NCI-H226 (cell line): ENCODE results near the gene SAMD4B.
"Not testable (repeated sequence)": the region's sequence is repeated elsewhere in the genome, so short reads cannot be mapped to it uniquely, and the experiment has no call there.

Source experiments
- DNase-seq: peaks from one replicate; pipeline ENCODE4 v3.0.0-alpha.2; 2015

The SAMD4B gene

DNA sequence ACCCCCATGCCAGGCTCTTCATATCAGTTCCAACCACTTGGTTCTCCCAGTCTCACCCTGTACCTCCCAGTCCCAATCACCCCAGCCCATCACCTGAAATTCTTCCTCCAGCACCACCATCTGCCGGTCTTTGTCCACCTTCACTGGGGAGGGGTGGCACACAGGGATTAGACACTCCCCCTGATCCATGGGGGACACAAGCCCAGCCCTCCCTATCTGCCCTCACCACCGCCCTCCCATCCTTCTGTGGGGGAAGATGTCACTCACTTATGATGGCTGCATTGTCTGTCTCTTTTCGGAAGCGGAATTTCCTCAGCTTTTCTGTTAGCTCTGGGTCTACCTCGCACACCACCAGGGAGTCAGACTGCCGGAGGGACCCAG is 7.1 kb upstream of the SAMD4B start:
- DNase-seq = no peak

DNA sequence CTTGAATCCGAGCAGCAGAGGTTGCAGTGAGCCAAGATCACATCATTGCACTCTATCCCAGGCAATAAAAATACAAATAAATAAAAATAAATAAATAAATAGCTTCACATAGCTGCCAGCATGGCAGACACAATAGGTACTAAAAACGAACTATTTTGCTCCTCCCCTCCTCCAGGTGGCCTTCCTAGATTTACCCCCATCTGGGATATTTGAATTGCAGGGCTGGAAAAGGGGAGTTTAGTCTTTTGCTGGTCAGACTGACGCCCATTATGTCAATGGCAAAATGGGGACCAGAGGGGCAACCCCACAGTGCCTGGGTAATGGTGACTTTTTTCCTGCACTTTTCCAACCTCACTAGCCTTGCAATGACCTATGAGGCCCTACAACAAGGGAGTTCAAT is 5.7 kb upstream of the SAMD4B start:
- DNase-seq = no peak

DNA sequence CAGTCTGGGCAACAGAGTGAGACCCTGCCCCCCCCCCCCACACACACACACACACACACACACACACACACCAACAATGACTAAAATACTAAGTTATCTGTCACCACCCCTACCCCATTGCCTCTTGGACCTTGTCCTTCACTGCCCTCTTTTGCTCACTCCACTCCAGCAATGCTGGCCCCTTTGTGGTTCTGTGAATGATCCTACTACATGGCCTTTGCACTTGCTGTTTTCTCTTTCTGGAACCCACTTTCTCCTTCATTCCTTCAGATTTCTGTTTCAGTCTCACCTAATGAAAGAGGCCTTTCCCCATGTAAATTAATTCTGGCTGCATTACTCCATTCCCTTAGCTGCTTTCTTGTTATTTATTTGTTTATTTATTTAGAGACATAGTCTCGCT is 2.5 kb upstream of the SAMD4B start:
- DNase-seq = no peak

DNA sequence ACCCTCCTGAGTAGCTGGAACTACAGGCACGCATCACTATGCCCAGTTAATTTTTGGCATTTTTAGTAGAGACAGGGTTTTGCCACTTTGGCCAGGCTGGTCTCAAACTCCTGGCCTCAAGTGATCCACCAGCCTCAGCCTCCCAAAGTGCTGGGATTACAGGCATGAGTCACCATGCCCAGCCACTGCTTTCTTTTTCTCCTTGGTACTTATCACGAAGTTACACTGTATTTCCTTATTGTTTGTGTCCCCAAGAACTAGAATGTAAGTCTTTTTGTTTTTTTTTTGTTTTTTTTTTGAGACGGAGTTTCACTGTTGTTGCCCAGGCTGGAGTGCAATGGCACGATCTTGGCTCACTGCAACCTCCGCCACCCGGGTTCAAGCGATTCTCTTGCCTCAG is 2.1 kb upstream of the SAMD4B start:
- DNase-seq = not testable (repeated sequence)

DNA sequence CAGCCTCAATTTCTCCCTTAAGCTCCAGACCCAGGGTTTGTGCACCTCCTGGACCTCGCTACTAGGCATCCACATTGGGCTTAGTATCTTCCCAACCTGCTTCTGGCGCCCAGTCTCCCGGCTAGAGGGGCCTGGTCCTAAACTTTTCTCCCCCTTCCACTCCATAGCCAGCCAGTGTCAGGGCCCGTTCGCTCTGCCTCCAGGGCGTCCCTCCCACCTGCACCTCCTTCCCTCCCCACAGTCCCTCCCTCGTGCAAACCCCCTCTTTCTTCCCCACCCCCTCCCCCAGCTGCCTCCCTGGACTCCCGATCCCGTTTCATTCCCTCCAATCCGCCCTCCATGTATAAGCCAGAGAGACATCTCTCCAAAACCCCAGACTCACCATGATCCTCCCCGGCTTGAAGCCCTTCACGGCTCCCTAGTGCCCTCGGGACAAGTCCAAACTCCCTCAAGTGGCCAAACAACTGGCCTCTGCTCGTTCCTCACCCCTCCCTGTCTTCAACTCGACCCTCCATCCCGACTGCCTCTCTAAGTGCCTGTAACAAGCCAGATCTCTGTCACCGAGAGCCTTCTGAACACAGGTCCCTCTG is 997 bp upstream of the SAMD4B start:
- DNase-seq = peak; percentile 23

DNA sequence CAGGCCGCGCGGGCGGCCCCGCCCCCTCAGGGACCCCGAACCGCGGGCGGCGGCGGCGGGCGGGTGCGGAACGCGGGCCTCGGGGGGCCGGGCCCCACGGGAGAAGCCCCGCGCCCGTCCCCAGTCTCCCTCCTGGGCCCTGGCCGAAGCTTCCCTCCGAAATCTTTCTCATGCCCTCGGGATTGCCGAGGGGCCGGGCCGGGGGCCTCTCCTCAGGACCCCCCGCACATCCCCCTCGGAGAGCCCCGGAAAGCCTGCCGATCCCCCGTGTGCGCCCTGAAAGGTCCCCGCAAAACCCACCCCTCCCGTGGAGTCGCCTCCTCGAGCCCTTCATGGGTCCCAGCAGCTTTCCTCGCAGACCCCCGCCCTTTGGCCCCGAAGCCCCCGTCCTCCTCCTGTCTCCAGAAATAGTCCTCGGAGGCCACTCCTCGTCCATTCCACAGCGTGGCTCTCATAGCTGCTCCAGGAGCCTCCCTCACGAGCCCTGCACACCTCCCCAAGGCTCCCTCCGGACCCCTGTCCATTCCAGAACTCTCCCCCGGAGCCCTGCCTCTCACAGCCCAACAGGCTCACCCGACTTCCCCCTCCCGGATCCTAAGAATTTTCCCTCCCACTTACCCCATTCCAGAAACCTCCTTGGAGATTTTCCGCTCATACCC is 555 bp downstream of the SAMD4B start:
- no peak for DNase-seq

DNA sequence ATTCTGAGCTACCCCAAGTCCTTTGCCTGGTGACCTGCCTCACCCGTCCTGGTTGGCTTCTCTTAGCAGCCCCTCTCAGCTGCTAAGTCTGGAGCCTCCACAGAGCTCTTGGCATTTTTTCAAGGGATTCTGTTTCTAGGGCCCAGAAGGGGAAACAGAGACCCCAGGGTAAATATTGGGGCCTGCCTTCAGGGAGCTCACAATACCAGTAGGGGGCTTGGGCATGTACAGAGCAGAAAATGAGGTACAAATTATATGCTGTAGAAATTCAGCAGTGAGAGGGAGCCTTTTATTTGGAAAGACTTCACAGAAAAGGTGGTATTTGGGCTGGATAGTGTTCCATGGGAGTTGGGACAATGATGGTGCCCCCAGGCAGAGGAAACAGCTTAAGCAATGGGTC is 3.7 kb downstream of the SAMD4B start:
- no peak for DNase-seq

DNA sequence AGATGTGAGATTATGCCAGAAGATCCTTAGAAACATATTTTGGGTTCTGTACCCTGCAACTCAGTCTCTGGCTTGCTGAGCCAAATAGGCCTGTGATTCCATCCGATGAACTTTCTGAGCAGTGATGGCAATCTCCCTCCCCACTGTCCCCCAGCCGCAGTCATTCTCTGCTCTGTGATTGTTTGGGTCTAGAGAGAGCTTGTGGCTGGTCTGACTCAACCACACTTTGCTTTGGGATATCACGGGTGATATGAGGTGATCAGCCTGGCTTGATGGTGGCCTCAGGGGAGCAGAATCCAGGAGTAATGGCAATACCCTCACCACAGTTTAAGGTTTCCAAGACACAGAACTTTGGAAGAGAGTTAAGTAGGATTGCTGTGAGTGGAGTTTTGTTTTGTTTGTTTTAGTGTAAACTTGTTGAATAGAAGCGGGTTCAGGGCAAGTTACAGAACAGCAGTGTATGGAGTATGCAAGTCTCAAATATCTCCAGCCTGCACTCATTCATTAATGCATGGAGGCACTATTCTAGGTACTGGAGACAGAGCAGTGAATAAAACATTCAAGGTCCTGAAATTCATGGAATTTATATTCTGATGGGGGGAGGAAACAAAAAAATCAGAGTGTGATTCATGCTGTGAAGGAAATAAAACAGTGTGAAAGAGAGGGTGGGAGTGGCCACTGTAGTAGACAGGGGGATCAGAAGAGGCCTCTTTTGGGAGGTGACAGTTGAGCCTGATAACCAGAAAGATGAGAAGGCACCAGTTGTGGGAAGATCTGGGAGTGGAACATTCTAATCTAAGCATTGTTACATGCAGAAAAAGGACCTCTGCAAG is 5.3 kb downstream of the SAMD4B start:
- no peak for DNase-seq

DNA sequence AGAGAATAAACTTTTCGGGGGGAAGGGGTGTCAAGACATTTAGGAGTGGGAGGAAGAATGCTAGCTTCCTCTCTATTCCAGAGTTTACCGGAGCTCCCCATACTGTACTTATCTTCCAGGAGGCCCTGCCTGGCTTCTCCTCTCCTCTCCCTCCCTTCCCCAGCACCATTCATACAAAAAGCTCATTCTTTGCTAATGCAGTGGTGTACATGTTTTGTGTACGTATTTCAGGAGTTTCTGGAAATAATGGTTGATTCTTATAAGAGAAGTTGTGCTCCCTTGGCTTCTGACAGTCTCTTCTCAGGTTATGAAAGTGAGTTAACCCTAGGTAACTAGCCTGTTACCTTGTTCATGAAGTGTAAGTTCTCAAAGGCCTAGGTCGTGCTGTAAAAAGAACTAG is 7.1 kb downstream of the SAMD4B start:
- no peak for DNase-seq

DNA sequence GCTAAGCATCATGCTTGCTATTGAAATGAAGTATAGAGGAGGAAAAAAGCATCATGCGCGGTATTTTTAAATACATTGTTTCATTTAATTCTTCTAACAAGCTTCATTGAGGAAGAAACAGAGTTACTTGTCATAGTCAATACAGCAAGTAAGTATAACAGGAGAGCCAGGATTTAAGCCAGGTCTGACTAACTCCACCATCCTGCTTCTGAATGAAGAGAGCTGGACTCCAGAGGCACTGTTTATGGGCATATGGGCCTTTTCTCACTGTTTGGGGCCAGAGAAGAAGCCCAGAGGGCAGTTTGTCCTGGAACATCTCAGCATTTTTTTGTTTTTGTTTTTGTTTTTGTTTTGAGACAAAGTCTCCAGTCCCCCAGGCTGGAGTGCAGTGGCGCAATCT is 7.9 kb downstream of the SAMD4B start:
- no peak for DNase-seq

DNA sequence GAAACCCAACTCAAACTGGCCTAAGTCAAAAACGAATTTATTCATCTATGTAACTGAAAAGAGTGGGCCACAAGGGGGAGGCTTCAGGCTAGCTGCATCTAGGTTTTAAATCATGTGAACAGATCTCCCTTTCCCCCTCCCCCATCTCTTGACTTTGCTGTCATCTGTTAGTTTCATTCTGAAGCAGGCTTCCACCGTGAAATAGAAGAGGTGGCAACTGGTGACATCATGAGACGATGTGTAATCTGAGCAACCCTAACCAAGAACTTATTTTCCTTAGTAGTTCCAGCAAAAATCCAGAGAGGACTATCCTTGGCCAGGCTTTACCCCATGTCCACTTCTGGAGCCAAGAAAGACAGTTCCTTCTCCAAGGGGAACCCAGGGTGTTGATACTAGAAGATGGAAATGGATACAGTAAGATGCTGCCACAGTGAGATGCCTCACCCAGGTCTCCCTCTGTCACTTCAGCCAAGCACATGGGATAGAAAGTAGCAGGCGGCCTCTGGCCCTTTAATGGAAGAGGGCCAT is 9.4 kb downstream of the SAMD4B start:
- DNase-seq = no peak

DNA sequence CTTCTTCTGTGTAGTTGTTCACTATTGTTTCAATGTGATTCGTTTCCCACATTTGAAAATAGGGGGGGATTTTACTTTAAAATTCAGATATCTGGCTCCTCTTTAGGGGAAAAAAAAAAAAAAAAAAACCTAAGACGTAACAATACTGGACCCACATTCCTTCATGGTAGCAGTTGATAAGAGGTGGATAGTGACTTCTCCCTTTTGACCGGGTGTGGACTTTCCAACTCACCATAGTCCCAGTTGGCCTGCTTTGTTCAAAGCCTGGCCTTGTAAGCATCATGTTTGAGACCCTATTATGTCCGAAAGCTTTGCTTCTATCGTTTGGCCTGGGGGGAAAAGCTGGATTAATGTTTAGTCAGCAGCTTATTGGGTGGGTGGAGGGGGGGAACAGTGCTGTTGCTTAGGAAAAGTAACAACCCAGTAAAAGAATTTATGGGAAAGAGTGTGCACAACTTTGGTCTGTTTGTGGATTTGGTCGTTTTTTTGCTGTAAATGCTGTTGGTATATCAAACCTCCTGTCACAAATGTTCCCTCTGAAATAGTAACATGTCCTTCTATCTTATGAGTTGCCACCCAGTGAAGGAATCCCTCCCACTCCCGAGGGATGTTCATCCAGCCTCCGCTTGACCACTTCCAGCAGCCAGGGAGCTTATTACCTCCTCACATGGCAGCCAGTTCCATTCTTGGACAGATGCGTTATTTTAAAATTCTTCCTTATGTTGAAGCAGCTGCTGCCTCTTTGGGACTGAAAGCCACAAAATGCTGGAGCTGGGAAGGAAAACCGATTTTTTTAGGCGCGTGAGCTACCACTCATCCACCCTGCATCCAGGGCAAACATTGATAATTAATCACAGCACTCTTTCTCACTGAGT is 10.4 kb downstream of the SAMD4B start:
- no peak for DNase-seq

DNA sequence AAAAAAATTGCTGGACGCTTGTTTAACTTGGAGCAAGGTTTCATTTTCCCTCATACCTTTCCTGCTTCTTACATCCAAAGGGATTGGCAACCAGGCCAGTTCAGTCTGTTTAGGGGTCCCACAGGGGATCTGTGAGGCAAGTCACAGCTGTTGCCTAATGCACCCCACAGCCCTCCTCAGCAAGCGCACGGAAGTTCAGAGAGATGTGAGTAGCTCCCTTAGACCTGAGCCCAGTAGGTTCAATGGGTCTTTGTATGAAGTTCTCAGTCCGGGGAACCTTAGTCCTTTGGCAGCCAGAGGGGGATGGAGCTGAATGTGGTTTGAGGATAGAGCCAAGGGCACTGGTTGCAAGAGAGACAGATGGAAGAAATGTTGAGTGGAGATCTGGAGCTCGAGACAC is 13.0 kb downstream of the SAMD4B start:
- DNase-seq = no peak

DNA sequence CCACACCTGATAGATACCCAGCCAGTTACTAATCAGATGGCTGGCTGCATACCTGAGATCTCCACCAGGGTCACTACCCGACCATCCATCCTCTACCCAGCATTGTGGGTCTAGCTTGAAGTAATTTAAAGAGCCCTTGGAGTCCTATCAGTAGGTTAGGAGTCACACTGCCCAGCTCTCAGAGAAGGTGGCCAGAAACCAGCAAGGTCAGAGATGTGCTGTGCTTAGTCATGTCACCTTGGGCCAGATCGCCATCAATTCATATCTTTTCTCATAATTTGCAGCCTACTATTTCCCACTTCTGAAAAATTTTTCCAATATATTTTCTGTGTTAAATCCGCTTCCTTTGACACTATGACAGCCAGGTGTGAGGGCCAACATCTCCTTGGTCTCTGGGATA is 13.9 kb downstream of the SAMD4B start:
- no peak for DNase-seq

DNA sequence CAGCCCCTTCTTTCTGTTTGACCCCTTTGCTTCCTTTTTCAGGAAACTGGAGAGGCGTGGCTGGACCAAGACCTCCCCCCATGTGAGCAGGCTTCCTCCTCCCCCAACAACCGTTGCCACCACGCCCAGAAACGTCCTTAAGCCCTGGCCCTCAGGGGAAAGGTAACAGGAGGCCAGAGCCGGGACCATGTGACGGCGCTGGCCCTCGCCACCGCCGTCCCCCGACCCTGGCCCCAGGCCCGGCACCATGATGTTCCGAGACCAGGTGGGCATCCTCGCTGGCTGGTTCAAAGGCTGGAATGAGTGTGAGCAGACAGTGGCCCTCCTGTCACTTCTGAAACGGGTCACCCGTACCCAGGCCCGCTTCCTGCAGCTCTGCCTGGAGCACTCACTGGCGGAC is 14.4 kb downstream of the SAMD4B start:
- no peak for DNase-seq

DNA sequence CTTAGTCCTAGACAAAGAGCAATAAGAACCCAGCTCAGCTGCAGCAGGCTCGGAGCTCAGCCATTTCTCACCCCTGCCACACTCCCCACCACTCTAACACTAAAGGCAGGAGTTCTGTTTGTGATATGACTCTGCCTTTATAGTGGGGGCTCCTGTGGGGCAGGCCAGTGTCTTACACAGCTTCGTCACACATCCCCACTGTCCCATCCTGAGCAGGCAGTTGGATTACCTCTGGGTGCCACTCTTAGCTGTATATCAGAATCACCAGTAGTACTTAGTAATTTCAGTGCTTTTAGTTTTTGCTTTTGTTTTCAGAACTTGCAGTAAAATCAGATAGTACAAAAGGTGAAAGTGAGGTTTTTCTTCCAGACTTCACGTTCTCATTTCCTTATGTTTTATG is 16.8 kb downstream of the SAMD4B start:
- no peak for DNase-seq

DNA sequence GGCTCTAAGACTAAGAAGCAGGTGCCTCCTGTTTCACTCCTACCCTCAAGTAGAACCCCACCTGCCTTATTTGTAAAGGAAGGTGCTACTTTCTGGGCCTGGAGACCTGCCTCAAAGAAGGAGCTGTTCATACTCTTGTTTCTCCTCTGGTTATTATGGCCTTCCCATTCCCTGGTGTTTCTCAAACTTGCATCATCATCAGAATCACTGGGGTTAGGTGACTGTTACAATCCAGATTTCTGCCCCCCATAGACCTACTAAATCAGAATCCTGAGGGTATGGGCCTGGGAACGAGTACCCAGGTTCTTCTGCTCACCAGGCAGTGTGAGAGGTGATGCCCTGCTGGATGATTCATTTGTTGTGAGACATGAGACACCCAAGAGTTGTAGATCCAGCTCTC is 18.4 kb downstream of the SAMD4B start:
- DNase-seq = no peak

DNA sequence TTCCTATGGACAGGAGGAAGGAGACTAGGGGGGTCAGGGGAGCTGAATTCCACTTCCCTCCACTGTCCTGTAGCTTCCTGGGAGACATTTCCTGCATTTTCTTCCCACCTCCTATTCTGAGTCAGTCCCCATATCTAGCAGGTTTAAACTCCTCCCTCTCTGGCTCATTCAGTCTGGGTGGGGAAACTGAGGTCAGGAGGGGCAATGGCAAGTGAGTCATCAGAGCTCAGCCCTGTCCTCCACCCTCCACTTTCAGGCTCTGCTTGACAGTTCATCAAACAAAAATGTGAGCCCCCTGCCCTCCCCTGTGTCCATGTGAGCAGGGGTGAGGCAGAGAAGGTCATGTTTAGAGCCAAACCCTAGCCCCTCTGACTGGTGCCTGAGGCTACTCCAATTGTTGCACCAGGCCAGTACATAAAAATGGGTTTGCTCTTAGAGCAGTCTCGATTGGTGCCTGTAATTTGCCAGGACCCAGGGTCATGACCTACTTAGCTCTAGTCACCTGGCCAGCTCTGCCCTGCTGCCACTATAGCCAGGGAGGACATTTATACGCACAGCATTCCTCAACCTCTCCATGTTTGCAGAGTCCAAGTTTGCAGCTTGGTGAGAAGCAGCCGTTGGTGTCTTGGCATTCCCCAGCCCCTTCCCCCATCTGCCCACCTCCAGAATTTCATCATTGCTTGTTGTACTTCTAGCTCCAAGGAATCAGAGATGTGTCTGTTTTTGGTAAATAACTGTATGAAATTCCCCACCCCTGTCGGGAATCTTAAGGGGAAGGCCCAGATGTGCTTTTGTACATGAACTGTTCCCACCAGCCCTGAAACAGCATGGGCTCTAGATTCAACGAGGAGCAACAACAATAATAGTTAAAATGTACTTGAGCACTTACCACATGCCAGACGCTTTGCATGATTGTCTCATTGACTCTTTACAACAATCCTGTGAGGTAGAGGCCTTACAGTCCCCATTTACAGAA is 20.7 kb downstream of the SAMD4B start:
- peak; percentile 63 for DNase-seq

DNA sequence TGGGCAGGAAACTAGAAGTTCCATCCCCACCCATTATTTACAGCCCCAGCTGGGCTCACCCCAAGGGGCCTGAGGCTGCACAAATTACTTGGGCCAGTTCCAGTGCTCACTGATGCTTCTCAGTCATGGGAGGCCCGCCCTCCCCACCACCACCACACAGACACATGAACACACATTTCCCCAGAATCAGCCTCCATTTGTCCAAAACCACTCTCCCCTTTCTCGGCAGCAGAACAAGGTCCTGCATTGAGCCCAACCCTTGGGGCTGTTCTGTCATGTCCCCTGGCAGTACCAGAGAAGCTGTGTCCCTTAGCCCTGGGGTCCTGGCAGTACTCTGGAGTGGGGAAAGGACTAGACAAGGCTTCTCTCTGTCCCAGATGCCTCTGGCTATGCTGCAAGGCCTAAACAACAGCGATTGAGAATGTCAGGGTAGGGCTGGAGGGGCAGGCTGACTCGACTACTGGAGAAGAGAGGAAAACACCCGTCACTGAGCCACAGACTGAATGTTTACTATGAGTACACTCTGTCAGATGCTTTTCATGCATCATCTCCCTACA is 21.8 kb downstream of the SAMD4B start:
- DNase-seq = no peak

DNA sequence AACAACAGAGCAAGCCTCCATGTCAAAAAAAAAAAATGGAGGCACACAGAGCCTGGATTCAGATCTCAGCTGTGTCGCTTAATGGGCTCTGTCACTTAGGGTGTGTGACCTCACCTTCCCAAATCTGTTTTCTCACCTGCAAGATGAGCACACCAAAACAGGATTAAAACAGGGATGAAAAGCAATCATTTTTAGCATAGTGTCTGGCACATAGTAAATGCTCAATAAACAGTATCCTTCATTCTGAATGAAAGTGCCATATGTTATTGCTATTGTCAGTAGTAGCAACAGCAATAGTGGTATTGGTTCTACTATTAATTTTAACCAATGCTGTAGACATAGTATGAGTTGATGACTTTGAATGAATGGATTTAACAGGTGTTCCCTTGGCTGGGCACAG is 23.3 kb downstream of the SAMD4B start:
- DNase-seq = no peak

DNA sequence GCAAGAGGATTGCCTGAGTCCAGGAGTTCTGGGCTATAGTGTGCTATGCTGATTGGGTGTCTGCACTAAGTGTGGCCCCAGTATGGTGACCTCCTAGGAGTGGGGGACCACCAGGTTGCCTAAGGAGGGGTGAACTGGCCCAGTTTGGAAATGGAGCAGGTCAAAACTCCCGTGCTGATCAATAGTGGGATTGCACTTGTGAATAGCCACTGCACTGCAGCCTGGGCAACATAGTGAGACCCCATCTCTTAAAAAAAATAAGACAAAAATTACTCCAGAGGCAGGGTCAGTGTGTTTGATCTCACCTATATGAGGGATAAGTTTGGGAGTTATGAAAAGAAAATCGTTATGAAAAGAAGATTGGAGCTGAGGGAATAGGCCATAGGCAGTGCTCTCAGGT is 27.0 kb downstream of the SAMD4B start:
- DNase-seq = no peak

DNA sequence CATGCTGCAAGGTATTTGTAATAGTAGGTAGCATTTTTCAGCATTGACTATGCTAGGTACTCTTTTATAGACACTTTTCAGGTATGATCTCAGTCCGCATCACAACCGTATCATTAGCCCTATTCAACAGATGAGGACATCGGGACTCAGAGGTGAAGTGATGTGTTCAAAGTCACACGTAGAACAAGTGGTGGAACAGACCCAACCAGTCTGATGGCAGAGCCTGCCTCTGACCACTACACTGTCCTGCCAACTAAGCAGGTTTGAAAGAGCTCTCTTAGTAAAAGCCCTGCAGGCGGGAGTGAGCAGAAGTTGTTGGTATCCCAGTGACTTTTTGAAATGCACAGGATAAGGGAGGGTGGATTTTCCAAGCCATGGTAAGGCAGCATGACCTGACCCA is 28.5 kb downstream of the SAMD4B start:
- no peak for DNase-seq
